Brain pericyte (primary cell): ENCODE data around the gene LRIT2.

Experiments
- DNase-seq: peaks from one replicate; pipeline ENCODE4 v3.0.0-alpha.2; 2012; ENCODE audit warnings: low read depth, low spot score

Gene LRIT2

GRCh38 chr10:84243759-84244158 is 18.4 kb upstream of the LRIT2 start:
- DNase-seq: no peak

- no peak for DNase-seq
Measured at GRCh38 chr10:84241185-84241790, 15.9 kb upstream of the LRIT2 start, which contains the start of gene LRIT1. Gene LRIT1, minus strand, starts transcription at chr10:84241546. Its CDS starts 107 bp downstream, at chr10:84241439.

GRCh38 chr10:84238909-84239308 is 13.6 kb upstream of the LRIT2 start:
- no peak for DNase-seq

- no peak for DNase-seq
Measured at GRCh38 chr10:84237199-84238051, 12.1 kb upstream of the LRIT2 start.

- no peak for DNase-seq
Measured at GRCh38 chr10:84236807-84237198, 11.5 kb upstream of the LRIT2 start.

GRCh38 chr10:84235096-84235495 is 9.8 kb upstream of the LRIT2 start:
- DNase-seq: no peak

GRCh38 chr10:84234479-84234878 is 9.1 kb upstream of the LRIT2 start:
- no peak for DNase-seq

GRCh38 chr10:84233940-84234339 is 8.6 kb upstream of the LRIT2 start:
- DNase-seq: no peak

- no peak for DNase-seq
Measured at GRCh38 chr10:84232376-84232775, 7.0 kb upstream of the LRIT2 start.

GRCh38 chr10:84230359-84230758 is 5.0 kb upstream of the LRIT2 start:
- no peak for DNase-seq

GRCh38 chr10:84227810-84228209 is 2.5 kb upstream of the LRIT2 start:
- DNase-seq: no peak

- no peak for DNase-seq
Measured at GRCh38 chr10:84226616-84227015, 1.3 kb upstream of the LRIT2 start.

GRCh38 chr10:84224411-84225028 is 824 bp downstream of the LRIT2 start:
- DNase-seq: no peak

- no peak for DNase-seq
Measured at GRCh38 chr10:84221916-84222315, 3.4 kb downstream of the LRIT2 start.

GRCh38 chr10:84217746-84218145 is 7.6 kb downstream of the LRIT2 start:
- DNase-seq: no peak

- DNase-seq: no peak
Measured at GRCh38 chr10:84216834-84217233, 8.5 kb downstream of the LRIT2 start.

- no peak for DNase-seq
Measured at GRCh38 chr10:84214612-84215235, 10.6 kb downstream of the LRIT2 start.

GRCh38 chr10:84214046-84214572 is 11.2 kb downstream of the LRIT2 start:
- no peak for DNase-seq

GRCh38 chr10:84213076-84213475 is 12.3 kb downstream of the LRIT2 start:
- DNase-seq: no peak

- DNase-seq: no peak
Measured at GRCh38 chr10:84212014-84212413, 13.3 kb downstream of the LRIT2 start.

GRCh38 chr10:84211566-84211965 is 13.8 kb downstream of the LRIT2 start:
- DNase-seq: no peak

GRCh38 chr10:84208023-84208422 is 17.3 kb downstream of the LRIT2 start:
- no peak for DNase-seq
